HUES6 (cell line): ENCODE results near the gene WWP2.
"Not testable (repeated sequence)": the region's sequence is repeated elsewhere in the genome, so short reads cannot be mapped to it uniquely, and the experiment has no call there.

Experiments
- H3K27ac ChIP-seq: 2 replicates; pipeline ENCODE4 v1.7.0; 2013; ENCODE audit warnings: low read depth, mild to moderate bottlenecking, low read length, inconsistent platforms
- H3K27me3 ChIP-seq: 2 replicates; pipeline ENCODE4 v1.6.1; 2013; ENCODE audit warnings: low read length; ENCODE audit not compliant: control insufficient read depth, insufficient read depth
- H3K36me3 ChIP-seq: 2 replicates; pipeline ENCODE4 v1.6.1; 2013; ENCODE audit warnings: low read length; ENCODE audit not compliant: control insufficient read depth, insufficient read depth
- H3K4me1 ChIP-seq: 2 replicates; pipeline ENCODE4 v1.6.1; 2013; ENCODE audit warnings: low read length; ENCODE audit not compliant: control insufficient read depth, insufficient read depth
- H3K4me3 ChIP-seq: 2 replicates; pipeline ENCODE4 v1.5.1; 2013; ENCODE audit warnings: low read depth, low read length
- H3K9ac ChIP-seq: one replicate; pipeline ENCODE4 v1.6.1; 2013; ENCODE audit warnings: mild to moderate bottlenecking, low read length
- H3K9me3 ChIP-seq: 2 replicates; pipeline ENCODE4 v1.6.1; 2013; ENCODE audit warnings: low read depth, low read length; ENCODE audit not compliant: control insufficient read depth, insufficient read depth

The WWP2 gene

GRCh38 chr16:69769404-69769803 lies 7.3 kb downstream of the WWP2 start:
- H3K27me3 ChIP-seq, result no peaks in the 10 kb centered on the region
- no peak overlapping the region for H3K4me3 ChIP-seq
- H3K36me3 ChIP-seq, result no peaks in the 10 kb centered on the region
- H3K27ac ChIP-seq, result no peak overlapping the region
- peaks cover 9% of the 10 kb centered on the region for H3K9me3 ChIP-seq
- H3K9ac ChIP-seq, result no peak overlapping the region
- H3K4me1 ChIP-seq, result no peaks in the 10 kb centered on the region

- no peaks in the 10 kb centered on the region for H3K4me1 ChIP-seq
- H3K36me3 ChIP-seq, result no peaks in the 10 kb centered on the region
- no peak overlapping the region for H3K9ac ChIP-seq
- H3K27ac ChIP-seq, result no peak overlapping the region
- H3K9me3 ChIP-seq, result peaks cover 9% of the 10 kb centered on the region
- H3K27me3 ChIP-seq, result no peaks in the 10 kb centered on the region
- H3K4me3 ChIP-seq, result no peak overlapping the region
These were observed 9.5 kb downstream of the WWP2 start for GRCh38 chr16:69771651-69771967.

GRCh38 chr16:69773260-69773947 lies 11.3 kb downstream of the WWP2 start:
- Histone ChIP-seq H3K27me3 (no peaks in the 10 kb centered on the region), H3K27ac (no peak overlapping the region), H3K9me3 (no peaks in the 10 kb centered on the region), H3K9ac (no peak overlapping the region), H3K4me1 (no peaks in the 10 kb centered on the region), H3K36me3 (no peaks in the 10 kb centered on the region), H3K4me3 (no peak overlapping the region)

GRCh38 chr16:69775563-69775962 lies 13.4 kb downstream of the WWP2 start:
- H3K27me3 ChIP-seq, result no peaks in the 10 kb centered on the region
- no peaks in the 10 kb centered on the region for H3K4me1 ChIP-seq
- H3K4me3 ChIP-seq, result no peak overlapping the region
- H3K9me3 ChIP-seq, result no peaks in the 10 kb centered on the region
- H3K9ac ChIP-seq, result no peak overlapping the region
- H3K36me3 ChIP-seq, result no peaks in the 10 kb centered on the region
- H3K27ac ChIP-seq, result no peak overlapping the region

DNA sequence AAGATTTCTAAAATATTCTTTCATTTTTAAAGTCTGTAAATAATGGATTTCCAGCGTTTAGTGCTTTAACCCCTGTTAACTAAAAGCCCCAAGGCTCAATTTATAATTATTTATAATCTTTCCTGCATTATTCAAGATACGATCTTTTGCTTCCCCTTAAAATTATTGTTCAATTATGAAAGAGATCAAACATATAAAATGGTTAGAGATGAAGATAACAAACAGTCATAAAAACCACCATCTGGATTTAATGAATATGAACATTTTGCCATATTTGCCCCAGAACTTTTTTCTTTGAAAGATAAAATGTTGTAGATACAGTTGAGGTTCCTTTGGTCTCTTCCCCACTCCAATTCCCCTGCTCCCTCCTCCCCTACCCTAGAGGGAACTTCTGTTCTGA lies 17.6 kb downstream of the WWP2 start:
- Histone ChIP-seq H3K27me3 (no peaks in the 10 kb centered on the region), H3K4me1 (no peaks in the 10 kb centered on the region), H3K9me3 (no peaks in the 10 kb centered on the region), H3K36me3 (peaks cover 3% of the 10 kb centered on the region; the same call in 1 of the 2 replicates), H3K9ac (no peak overlapping the region), H3K27ac (no peak overlapping the region), H3K4me3 (no peak overlapping the region)

- Histone ChIP-seq H3K36me3 (peaks cover 3% of the 10 kb centered on the region; the same call in 1 of the 2 replicates), H3K4me1 (no peaks in the 10 kb centered on the region), H3K9me3 (no peaks in the 10 kb centered on the region), H3K9ac (no peak overlapping the region), H3K4me3 (no peak overlapping the region), H3K27ac (no peak overlapping the region), H3K27me3 (no peaks in the 10 kb centered on the region)
These were observed 19.0 kb downstream of the WWP2 start for GRCh38 chr16:69781118-69781517.

GRCh38 chr16:69784586-69784985 lies 22.5 kb downstream of the WWP2 start:
- peaks cover 24% of the 10 kb centered on the region for H3K36me3 ChIP-seq
- H3K9me3 ChIP-seq, result no peaks in the 10 kb centered on the region
- H3K27ac ChIP-seq, result no peak overlapping the region
- H3K27me3 ChIP-seq, result no peaks in the 10 kb centered on the region
- H3K9ac ChIP-seq, result no peak overlapping the region
- H3K4me3 ChIP-seq, result no peak overlapping the region
- no peaks in the 10 kb centered on the region for H3K4me1 ChIP-seq

GRCh38 chr16:69787883-69788282 lies 25.8 kb downstream of the WWP2 start:
- peaks cover 29% of the 10 kb centered on the region for H3K36me3 ChIP-seq
- H3K27ac ChIP-seq, result no peak overlapping the region
- H3K4me3 ChIP-seq, result no peak overlapping the region
- no peaks in the 10 kb centered on the region for H3K27me3 ChIP-seq
- no peaks in the 10 kb centered on the region for H3K4me1 ChIP-seq
- no peak overlapping the region for H3K9ac ChIP-seq
- H3K9me3 ChIP-seq, result no peaks in the 10 kb centered on the region

- H3K4me3 ChIP-seq, H3K27ac ChIP-seq, H3K27me3 ChIP-seq, H3K4me1 ChIP-seq, H3K9me3 ChIP-seq, H3K9ac ChIP-seq: not testable (repeated sequence)
- peaks cover 25% of the 10 kb centered on the region for H3K36me3 ChIP-seq
These were observed 29.3 kb downstream of the WWP2 start for GRCh38 chr16:69791391-69791847.

DNA sequence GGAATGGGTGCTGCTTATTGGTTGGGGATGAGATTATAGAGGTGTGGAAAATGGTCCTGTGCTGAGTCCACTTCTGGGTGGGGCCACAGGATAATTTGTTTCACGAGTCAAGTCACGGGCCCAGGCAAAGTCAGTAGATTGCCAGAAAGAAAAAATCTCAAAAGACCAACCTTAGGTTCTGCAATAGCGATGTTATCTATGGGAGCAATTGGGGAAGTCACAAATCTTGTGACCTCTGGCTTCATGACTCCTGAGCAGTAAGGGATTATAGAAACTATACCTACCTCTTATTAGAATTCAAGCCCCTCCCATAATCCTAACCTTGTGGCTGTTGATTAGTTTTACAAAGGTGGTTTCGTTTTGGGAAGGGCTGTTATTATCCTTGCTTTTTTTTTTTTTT lies 31.4 kb downstream of the WWP2 start:
- Histone ChIP-seq H3K27ac (no peak overlapping the region), H3K4me3 (no peak overlapping the region), H3K27me3 (no peaks in the 10 kb centered on the region), H3K36me3 (peaks cover 11% of the 10 kb centered on the region), H3K9ac (no peak overlapping the region), H3K4me1 (no peaks in the 10 kb centered on the region), H3K9me3 (no peaks in the 10 kb centered on the region)

- peaks cover 13% of the 10 kb centered on the region for H3K36me3 ChIP-seq
- H3K27ac ChIP-seq, result no peak overlapping the region
- H3K27me3 ChIP-seq, result no peaks in the 10 kb centered on the region
- H3K4me1 ChIP-seq, result no peaks in the 10 kb centered on the region
- no peaks in the 10 kb centered on the region for H3K9me3 ChIP-seq
- H3K4me3 ChIP-seq, result no peak overlapping the region
- no peak overlapping the region for H3K9ac ChIP-seq
These were observed 32.4 kb downstream of the WWP2 start for GRCh38 chr16:69794486-69794885.
